Hepatocyte (in vitro differentiated cells): ENCODE data around the gene PRLH. TPM values are rescaled to one million over a fixed set of nuclear protein-coding genes. Genes with fewer than 3 reads are reported as not detected.
"Not testable (repeated sequence)": the region's sequence is repeated elsewhere in the genome, so short reads cannot be mapped to it uniquely, and the experiment has no call there.

ENCODE experiments used
- DNase-seq: peaks from one replicate; pipeline ENCODE4 v3.0.0-alpha.2; 2016; ENCODE audit warnings: low spot score
- H2AFZ ChIP-seq: fragments of 200-600 bp; sonication (generic); 2 replicates; pipeline ENCODE4 v1.6.0; 2016; ENCODE audit warnings: antibody characterized with exemption, mild to moderate bottlenecking
- H3K27ac ChIP-seq: fragments of 200-600 bp; sonication (generic); 2 replicates; pipeline ENCODE4 v1.5.1; 2016; ENCODE audit warnings: mild to moderate bottlenecking
- H3K27me3 ChIP-seq: fragments of 200-600 bp; sonication (generic); 2 replicates; pipeline ENCODE4 v1.6.1; 2016
- H3K36me3 ChIP-seq: fragments of 200-600 bp; sonication (generic); replicated peaks from 2 replicates; pipeline ENCODE4 v1.5.1; 2016; ENCODE audit warnings: low read depth; ENCODE audit not compliant: insufficient read depth
- H3K4me1 ChIP-seq: fragments of 200-600 bp; sonication (generic); 2 replicates; pipeline ENCODE4 v1.5.1; 2016; ENCODE audit warnings: mild to moderate bottlenecking, moderate library complexity; ENCODE audit not compliant: insufficient read depth
- H3K4me2 ChIP-seq: fragments of 200-600 bp; sonication (generic); 2 replicates; pipeline ENCODE4 v1.6.0; 2016
- H3K4me3 ChIP-seq: fragments of 200-600 bp; sonication (generic); 2 replicates; pipeline ENCODE4 v1.5.1; 2016; ENCODE audit warnings: mild to moderate bottlenecking
- H3K79me2 ChIP-seq: fragments of 200-600 bp; sonication (generic); 2 replicates; pipeline ENCODE4 v1.6.0; 2017; ENCODE audit warnings: mild to moderate bottlenecking
- H3K9me2 ChIP-seq: fragments of 200-600 bp; sonication (generic); replicated peaks from 2 replicates; pipeline ENCODE4 v1.6.0; 2017; ENCODE audit warnings: mild to moderate bottlenecking; ENCODE audit not compliant: insufficient read depth
- H3K9me3 ChIP-seq: fragments of 200-600 bp; sonication (generic); 2 replicates; pipeline ENCODE4 v1.5.1; 2016; ENCODE audit warnings: low read depth, mild to moderate bottlenecking
- H4K20me1 ChIP-seq: fragments of 200-600 bp; sonication (generic); 2 replicates; pipeline ENCODE4 v1.6.0; 2016; ENCODE audit warnings: mild to moderate bottlenecking; ENCODE audit not compliant: insufficient read depth, poor library complexity, severe bottlenecking
- EZH2 ChIP-seq: fragments of 200-600 bp; sonication (generic); IDR thresholded peaks from 2 replicates; pipeline ENCODE4 v1.6.1; 2016; ENCODE audit warnings: antibody characterized with exemption, mild to moderate bottlenecking, borderline replicate concordance
- EZH2phosphoT487 ChIP-seq: fragments of 200-600 bp; sonication (generic); IDR thresholded peaks from one replicate; pipeline ENCODE4 v1.6.1; 2018; ENCODE audit warnings: antibody characterized with exemption, mild to moderate bottlenecking, low read depth, moderate library complexity; ENCODE audit not compliant: unreplicated experiment, severe bottlenecking
- WGBS: methylation state at CpG from one replicate; pipeline ENCODE4 v1.1.6; 2016; ENCODE audit warnings: low lambda C conversion rate; ENCODE audit errors: missing lambda C conversion rate; 5-methylcytosine and 5-hydroxymethylcytosine counted together
- polyA plus RNA-seq: library from polyadenylated mRNA; unstranded; fragments of >200 nt; fragmentation: Nextera tagmentation; extraction: Ambion mirVana; gene quantifications from 2 replicates; pipeline ENCODE4 v1.2.1, GENCODE V29; 2016
- total RNA-seq: library from RNA; depleted of rRNA; stranded (reverse); fragments of >200 nt; gene quantifications from 2 replicates; pipeline ENCODE4 v1.2.3, GENCODE V29; 2014
- TF ChIP-seq, protein P1 (sequence below): fragments of 200-600 bp; sonication (generic); IDR thresholded peaks from 2 replicates; pipeline ENCODE4 v1.5.1; 2016; ENCODE audit warnings: antibody characterized with exemption, mild to moderate bottlenecking; ENCODE audit not compliant: poor library complexity

Gene PRLH
- total and polyA plus RNA-seq, 2 experiments from 2014 or later: not detected

DNA sequence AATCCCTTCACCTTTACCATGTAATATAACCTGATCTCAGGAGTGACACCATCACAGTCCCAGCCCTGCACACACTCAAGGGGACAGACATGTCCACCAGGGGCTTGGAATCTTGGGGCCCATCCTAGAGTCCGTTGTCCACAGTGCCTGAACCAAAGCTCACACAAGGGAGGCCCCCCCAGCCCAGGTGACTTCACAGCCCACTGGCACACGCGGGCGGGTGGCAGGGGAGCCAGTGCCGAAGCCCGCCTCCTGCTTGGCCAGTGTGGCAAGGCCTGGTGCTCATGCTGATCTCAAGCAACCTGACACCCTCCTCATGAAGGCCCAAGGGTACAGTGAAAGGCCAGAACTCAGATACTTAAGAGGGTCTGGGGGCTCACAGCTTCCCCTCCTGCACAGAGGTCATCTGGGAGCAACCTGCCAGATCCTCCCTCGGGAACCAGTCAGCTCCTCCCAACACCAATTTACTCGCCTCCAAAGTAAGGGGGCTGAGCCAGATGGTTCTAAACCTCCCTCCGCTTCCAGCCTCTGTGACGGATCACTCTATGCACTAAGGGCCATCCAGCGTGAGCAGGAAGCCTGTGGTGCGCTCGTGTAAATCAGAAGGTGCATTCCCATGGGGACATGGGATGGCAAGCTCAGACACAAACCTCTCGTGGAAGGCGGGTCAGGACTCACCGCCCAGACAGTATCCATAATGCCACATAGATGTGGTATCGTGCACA, 27.4 kb downstream of the PRLH start:
- Histone ChIP-seq H3K4me2 (peak overlapping the region; percentile 53), H3K9me2 (no peaks in the 10 kb centered on the region), H3K4me3 (no peak overlapping the region), H3K27ac (peak overlapping the region; percentile 86), H3K4me1 (peaks cover 39% of the 10 kb centered on the region), H4K20me1 (no peaks in the 10 kb centered on the region), H3K36me3 (no peaks in the 10 kb centered on the region), H2AFZ (no peak overlapping the region), H3K27me3 (no peaks in the 10 kb centered on the region), H3K9me3 (no peaks in the 10 kb centered on the region), H3K79me2 (peaks cover 9% of the 10 kb centered on the region)
- TF ChIP-seq, protein P1, sequence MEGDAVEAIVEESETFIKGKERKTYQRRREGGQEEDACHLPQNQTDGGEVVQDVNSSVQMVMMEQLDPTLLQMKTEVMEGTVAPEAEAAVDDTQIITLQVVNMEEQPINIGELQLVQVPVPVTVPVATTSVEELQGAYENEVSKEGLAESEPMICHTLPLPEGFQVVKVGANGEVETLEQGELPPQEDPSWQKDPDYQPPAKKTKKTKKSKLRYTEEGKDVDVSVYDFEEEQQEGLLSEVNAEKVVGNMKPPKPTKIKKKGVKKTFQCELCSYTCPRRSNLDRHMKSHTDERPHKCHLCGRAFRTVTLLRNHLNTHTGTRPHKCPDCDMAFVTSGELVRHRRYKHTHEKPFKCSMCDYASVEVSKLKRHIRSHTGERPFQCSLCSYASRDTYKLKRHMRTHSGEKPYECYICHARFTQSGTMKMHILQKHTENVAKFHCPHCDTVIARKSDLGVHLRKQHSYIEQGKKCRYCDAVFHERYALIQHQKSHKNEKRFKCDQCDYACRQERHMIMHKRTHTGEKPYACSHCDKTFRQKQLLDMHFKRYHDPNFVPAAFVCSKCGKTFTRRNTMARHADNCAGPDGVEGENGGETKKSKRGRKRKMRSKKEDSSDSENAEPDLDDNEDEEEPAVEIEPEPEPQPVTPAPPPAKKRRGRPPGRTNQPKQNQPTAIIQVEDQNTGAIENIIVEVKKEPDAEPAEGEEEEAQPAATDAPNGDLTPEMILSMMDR: no peak
- TF ChIP-seq EZH2 (no peak), EZH2phosphoT487 (no peak)
- no peak for DNase-seq
- 85% methylated on average over 17 of the region's 17 CpGs for WGBS

DNA sequence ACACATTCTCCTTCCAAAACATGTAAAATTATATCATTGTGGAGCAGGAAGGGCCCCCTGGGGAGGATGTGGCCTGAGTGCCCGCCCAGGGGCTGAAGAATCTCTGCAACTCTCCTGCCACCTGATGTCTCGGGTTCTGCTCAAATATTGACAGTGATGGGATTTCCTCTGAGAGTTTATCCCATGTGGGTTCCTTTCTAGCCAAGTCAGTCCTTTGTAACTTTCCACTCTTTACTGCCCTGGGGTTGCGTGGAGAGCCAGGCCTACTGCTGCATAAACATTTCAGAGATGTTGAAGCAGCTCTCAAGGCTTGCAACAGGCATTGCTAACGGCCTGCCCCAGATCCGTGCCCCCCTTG, 28.1 kb downstream of the PRLH start:
- Histone ChIP-seq H3K4me2 (peak overlapping the region; percentile 53), H3K9me3 (no peaks in the 10 kb centered on the region), H3K9me2 (no peaks in the 10 kb centered on the region), H3K4me3 (no peak overlapping the region), H3K4me1 (peaks cover 39% of the 10 kb centered on the region), H2AFZ (no peak overlapping the region), H3K27ac (peak overlapping the region; percentile 86), H3K36me3 (no peaks in the 10 kb centered on the region), H4K20me1 (no peaks in the 10 kb centered on the region), H3K79me2 (peaks cover 2% of the 10 kb centered on the region), H3K27me3 (no peaks in the 10 kb centered on the region)
- 22% methylated on average over 5 of the region's 5 CpGs for WGBS
- peak; percentile 70 for DNase-seq
- TF ChIP-seq EZH2phosphoT487 (no peak), EZH2 (no peak)
- TF ChIP-seq, protein P1: no peak

DNA sequence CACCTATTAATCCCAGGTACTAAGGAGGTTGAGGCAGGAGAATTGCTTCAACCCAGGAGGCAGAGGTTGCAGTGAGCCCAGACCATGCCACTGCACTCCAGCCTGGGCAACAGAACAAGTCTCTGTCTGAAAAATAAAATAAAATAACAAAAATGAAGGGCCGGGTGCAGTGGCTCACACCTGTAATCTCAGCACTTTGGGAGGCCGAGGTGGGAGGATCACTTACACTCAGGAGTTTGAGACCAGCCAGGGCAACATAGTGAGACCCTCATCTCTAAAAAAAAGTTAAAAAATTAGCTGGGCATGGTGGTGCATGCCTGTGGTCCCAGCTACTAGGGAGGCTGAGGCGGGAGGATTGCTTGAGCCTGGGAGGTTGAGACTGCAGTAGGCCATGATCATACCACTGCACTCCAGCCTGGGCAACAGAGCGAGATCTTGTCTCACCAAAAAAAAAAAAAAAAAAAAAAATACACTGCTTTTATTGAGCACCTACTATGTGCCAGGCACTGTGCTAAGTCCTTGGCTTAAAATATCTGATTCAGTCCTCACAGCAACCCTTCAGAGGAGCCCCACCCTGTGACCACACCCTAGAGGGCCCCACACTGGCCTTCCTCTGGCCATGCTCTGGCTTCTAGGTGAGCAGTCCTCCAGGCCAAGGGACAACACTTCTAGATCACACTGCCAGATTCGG, 29.6 kb downstream of the PRLH start:
- H3K9me3 ChIP-seq, H4K20me1 ChIP-seq, H3K9me2 ChIP-seq, H3K79me2 ChIP-seq, H3K36me3 ChIP-seq, H2AFZ ChIP-seq, H3K4me2 ChIP-seq, H3K27me3 ChIP-seq, H3K4me3 ChIP-seq, DNase-seq: not testable (repeated sequence)
- peak overlapping the region; percentile 86 for H3K27ac ChIP-seq
- H3K4me1 ChIP-seq: peaks cover 48% of the 10 kb centered on the region
- 87% methylated on average over 5 of the region's 5 CpGs for WGBS

DNA sequence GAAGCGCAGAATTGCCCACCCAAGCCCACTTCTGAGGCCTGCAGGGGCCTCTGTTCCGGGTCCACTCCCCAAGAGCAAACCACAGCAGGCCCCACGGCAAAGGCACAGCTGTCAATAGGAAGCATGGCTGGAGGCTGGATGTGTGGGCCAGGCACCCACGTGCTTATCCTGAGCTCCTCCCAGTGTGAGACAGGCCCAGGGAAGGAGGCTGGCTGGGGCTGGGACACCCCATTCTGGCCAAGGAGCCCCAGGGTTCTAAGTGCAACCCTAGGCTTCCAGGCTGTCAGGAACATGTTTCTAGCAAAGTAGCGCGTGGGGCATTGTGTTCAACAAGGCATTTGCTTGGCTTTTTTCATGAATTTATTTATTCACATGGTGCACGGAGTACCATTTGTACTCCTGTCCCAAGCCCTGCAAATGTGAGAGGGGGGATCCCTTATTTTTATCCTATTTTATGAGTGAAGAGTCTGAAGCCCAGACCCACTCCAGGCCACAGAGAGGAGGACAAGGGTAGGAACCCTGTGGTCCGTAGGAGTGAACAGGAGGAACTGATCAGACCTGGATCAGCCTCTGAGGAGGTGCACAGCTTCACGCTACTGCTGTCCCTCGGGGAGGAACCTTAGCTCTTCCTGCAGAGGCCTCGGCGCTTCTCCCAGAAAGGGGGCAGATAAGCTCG, 30.3 kb downstream of the PRLH start:
- Histone ChIP-seq H3K36me3 (no peaks in the 10 kb centered on the region), H3K4me1 (peaks cover 48% of the 10 kb centered on the region), H3K4me3 (no peak overlapping the region), H3K27ac (no peak overlapping the region), H3K9me2 (no peaks in the 10 kb centered on the region), H4K20me1 (no peaks in the 10 kb centered on the region), H3K9me3 (no peaks in the 10 kb centered on the region), H3K79me2 (no peaks in the 10 kb centered on the region), H3K27me3 (no peaks in the 10 kb centered on the region), H2AFZ (no peak overlapping the region), H3K4me2 (no peak overlapping the region)
- TF ChIP-seq EZH2 (no peak), EZH2phosphoT487 (no peak)
- TF ChIP-seq, protein P1: no peak
- WGBS: 82% methylated on average over 13 of the region's 13 CpGs
- no peak for DNase-seq
